Uterus (tissue), 2 donors: ENCODE results near the gene TIMM23.

Experiments used
- CTCF ChIP-seq, 4 experiments: fragments of 200-600 bp in 2 of 4; fragments of 450-650 bp in 2 of 4; sonication (generic) in 2 of 4; IDR thresholded peaks; one replicate each; pipeline ENCODE4 v1.5.1; 2016 to 2019; ENCODE audit warnings: antibody characterized with exemption in 4 of 4, mild to moderate bottlenecking in 2 of 4, moderate library complexity in 1 of 4
- POLR2A ChIP-seq, 2 donors: fragments of 450-650 bp; IDR thresholded peaks; one replicate each; pipeline ENCODE4 v1.6.1; 2016; ENCODE audit warnings: antibody characterized with exemption in 2 of 2, mild to moderate bottlenecking in 1 of 2, moderate library complexity in 1 of 2

- no peak for TF ChIP-seq CTCF (IDR thresholded peaks at IDR 0.05)
- no peak for TF ChIP-seq POLR2A (IDR thresholded peaks at IDR 0.05)
These were observed 70.2 kb downstream of the TIMM23 start for GRCh38 chr10:46042527-46042926.
